GM19025 (cell line): Measurements from ENCODE around the gene FRRS1L.
A peak's percentile ranks its signal among the peaks of the same experiment; 100 is the strongest.

ENCODE experiments used
- ATAC-seq: cut with Tn5 transposase; IDR thresholded peaks from one replicate; pipeline ENCODE4 v1.9.1; 2021; ENCODE audit warnings: mild to moderate bottlenecking, low read depth, moderate library complexity; ENCODE audit not compliant: unreplicated experiment

The FRRS1L gene

GRCh38 chr9:109176963-109177362 is 9.9 kb upstream of the FRRS1L start:
- no peak for ATAC-seq

- no peak for ATAC-seq
Observed at GRCh38 chr9:109176386-109176785, 9.3 kb upstream of the FRRS1L start.

GRCh38 chr9:109172935-109173334 is 5.9 kb upstream of the FRRS1L start:
- no peak for ATAC-seq

GRCh38 chr9:109171926-109172325 is 4.9 kb upstream of the FRRS1L start:
- no peak for ATAC-seq

- no peak for ATAC-seq
Observed at GRCh38 chr9:109168170-109168569, 1.1 kb upstream of the FRRS1L start.

GRCh38 chr9:109167716-109168115 is 667 bp upstream of the FRRS1L start:
- ATAC-seq: no peak

GRCh38 chr9:109166171-109166770 is 778 bp downstream of the FRRS1L start:
- ATAC-seq: no peak

GRCh38 chr9:109164042-109164441 is 3.0 kb downstream of the FRRS1L start:
- no peak for ATAC-seq

- no peak for ATAC-seq
Observed at GRCh38 chr9:109163194-109163593, 3.9 kb downstream of the FRRS1L start.

- ATAC-seq: no peak
Observed at GRCh38 chr9:109162677-109163076, 4.4 kb downstream of the FRRS1L start.

GRCh38 chr9:109161471-109161870 is 5.6 kb downstream of the FRRS1L start:
- ATAC-seq: no peak

GRCh38 chr9:109159583-109159982 is 7.5 kb downstream of the FRRS1L start:
- ATAC-seq: no peak

- ATAC-seq: no peak
Observed at GRCh38 chr9:109158651-109159050, 8.4 kb downstream of the FRRS1L start.

- ATAC-seq: no peak
Observed at GRCh38 chr9:109156708-109157107, 10.3 kb downstream of the FRRS1L start.

- no peak for ATAC-seq
Observed at GRCh38 chr9:109150925-109151545, 16.0 kb downstream of the FRRS1L start.

GRCh38 chr9:109149722-109150121 is 17.3 kb downstream of the FRRS1L start:
- no peak for ATAC-seq

- ATAC-seq: no peak
Observed at GRCh38 chr9:109149089-109149488, 18.0 kb downstream of the FRRS1L start.

- ATAC-seq: no peak
Observed at GRCh38 chr9:109145051-109145450, 22.0 kb downstream of the FRRS1L start.

GRCh38 chr9:109143881-109144562 is 23.0 kb downstream of the FRRS1L start:
- ATAC-seq: peak; percentile 90

- no peak for ATAC-seq
Observed at GRCh38 chr9:109141375-109141774, 25.7 kb downstream of the FRRS1L start.

- ATAC-seq: no peak
Observed at GRCh38 chr9:109139851-109140250, 27.2 kb downstream of the FRRS1L start.

- ATAC-seq: no peak
Observed at GRCh38 chr9:109138421-109138820, 28.6 kb downstream of the FRRS1L start.
